Measurements from ENCODE around the gene AXIN1.
"Not testable (repeated sequence)": the region's sequence is repeated elsewhere in the genome, so short reads cannot be mapped to it uniquely, and the experiment has no call there.

Gene AXIN1

DNA sequence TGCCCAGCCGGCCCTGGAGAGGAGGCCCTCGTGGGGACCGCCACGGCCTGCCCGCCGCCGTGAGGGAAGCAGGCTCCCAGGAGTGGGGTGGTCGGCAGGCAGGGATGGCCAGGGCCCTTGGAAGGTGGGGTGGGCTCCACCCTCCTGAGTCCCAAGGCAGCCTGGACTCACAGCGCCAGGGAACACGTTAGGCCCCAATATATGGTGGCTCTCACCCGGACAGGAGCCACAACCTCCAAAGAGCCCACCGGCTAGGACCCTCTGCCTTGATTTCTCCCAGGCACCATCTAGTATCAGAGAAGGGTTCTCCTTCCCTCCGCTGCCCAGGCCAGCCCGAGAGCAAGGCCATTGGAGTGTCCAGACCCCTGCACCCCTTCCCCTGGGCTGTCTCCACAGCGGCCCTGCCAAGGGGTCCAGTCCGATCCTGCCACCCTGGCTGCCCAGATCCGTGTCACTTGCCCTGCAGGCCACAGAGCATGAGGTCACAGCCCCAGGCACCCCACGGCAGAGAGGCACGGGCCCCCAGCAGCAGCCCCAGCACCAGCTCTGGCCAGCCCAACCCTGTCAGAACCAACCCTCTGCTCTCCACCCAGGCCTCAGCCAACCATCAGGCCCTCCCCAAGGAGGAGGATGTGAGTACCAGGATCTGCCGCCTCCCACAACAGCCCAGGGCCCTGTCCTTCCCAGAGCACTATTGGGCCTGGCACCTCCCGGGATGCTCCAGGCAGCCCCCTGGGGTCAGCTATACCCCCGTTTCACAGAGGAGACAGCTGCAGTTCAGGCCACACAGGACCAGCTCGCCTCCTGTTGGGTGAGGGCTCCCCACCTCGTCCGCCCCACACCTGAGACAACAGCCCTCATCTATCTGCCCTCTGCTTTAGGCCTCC is 1.1 kb upstream of the AXIN1 start:
- no peak for DNase-seq

DNA sequence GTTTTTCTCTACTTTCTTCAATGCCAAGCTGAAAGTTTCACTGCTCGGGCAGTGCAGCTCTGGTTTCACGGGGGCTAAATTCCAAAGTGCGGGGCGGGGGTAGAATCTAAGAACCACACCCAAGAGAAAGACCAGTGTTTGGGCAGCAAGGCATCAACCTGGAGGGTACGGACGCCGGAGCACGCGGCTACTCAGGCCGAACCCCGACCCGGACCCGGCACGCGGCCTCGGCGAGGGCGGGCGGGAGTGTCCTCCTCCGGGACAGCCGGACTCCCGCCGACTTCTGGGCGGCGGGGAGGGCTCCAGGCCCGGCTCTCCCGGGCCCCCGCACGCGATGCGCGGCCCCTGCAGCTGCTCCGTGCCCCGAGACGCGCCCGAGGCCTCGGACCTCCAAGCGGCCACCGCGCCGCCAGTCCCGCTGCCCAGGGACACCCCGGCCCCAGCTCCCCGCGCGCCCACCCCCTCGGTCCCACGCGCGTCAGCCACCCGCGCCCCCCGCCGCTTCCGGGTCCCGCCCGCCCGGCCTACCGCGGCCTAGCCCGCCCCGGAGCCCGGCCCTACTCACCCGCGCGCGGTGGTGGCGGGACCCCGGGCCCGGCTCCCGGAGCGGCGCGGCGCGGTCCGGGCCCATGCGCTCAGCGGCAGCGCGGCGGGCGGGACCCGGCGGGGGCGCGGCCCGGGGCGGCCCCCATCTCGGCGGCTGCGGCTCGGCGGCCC is 561 bp downstream of the AXIN1 start:
- DNase-seq = no peak

DNA sequence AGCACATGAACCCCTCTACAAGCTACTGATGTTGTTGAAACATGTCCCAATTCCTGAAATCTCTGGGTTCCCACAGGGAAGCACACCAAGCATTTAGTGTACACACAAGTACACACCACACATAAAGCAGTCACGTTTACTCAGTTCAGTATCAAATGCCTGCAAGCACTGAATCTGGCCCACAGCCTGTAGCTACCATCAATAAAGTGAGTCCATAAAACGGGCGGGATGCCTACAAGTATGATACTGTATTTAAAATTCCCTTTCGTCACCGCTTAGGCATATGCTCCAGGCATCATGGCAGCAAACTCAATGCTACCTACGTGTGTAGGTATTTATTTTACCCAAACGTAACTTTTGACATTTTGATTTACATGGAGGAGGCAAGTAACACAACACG is 2.3 kb downstream of the AXIN1 start:
- no peak for DNase-seq

DNA sequence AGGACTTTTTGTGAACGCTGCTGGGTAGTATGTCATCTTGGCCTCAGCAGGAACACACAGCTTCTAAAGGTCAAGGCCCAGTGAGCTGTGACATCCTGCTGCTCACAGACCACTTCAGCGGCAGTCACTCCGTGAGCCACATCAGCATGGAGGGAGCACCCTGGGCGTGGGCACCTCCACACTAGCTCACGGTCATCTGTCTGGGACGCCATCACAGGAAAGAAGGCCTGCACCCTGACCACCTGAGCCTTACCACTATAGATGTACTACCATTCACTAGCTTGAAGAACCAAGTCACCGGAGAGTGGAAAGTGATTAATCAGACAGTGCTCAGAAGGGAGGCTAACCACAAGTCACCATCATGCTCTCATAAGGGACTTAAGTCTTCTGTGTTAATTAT is 3.3 kb downstream of the AXIN1 start:
- no peak for DNase-seq

DNA sequence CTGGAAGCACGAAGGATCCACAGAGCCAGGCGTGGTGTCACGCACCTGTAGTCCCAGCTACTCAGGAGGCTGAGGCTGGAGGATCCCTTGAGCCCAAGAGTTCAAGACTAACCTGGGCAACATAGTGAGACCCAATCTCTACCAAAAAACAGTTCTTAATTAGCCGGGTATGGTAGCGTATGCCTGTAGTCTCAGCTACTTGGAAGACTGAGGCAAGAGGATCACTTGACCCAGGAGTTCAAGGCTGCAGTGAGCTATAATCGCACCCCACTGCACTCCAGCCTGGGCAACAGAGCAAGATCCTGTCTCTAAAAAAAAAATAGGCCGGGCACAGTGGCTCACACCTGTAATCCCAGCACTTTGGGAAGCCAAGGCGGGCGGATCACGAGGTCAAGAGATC is 4.0 kb downstream of the AXIN1 start:
- not testable (repeated sequence) for DNase-seq

DNA sequence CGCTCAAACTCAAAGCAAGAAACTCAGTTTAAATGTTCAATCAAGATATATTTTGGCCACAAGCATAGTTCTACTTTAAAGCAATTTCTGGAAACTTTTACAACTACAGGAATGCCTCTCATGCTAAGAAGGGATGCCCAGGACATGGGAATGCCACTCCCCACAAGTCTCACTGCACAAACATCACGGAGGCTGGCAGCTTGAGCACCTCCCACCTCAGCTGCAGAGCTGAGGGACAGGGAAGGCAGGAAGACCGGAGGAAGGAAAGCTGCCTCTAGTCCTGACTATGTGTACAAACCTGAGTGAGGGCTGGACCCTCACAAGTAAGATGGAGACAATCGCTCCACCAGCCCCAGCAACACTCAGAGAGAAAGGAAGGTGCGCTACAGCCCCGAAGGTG is 5.3 kb downstream of the AXIN1 start:
- no peak for DNase-seq

DNA sequence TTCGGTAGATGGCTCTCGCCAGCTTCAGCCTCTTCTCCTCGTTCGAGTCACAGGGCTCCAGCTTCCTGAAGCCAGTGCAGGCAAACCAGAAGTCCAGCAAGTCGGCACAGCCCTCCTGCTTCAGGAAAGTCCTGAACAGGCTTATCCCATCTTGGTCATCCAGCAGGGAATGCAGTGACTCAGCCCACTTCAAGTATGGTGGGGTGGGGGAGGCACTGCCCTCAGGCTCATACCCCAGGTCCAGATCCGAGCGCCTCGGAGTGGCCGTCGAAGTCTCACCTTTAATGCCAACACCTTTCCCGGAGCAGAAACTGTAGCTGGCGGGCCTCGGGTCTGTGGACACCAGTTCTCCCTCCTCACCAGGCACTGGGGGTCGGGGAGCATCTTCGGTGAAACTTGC is 5.9 kb downstream of the AXIN1 start:
- DNase-seq = no peak

DNA sequence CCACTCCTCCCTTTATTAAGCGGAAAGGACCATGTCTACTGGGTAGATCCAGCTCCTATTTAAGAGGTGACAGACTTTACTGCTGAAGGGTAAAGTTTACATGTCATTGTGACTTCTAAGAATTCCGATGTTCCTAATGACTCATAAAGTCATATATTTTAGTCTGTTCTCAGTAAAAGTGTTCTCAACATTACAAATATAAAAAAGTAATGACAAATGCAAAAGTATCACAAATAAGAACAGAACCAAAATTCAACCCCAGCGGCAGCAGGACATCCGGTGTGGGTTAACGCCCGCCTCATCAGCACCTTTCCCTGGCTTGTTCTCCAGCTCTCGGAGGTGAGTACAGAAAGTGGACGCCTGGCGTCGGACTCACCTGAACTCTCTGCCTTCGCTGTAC is 6.8 kb downstream of the AXIN1 start:
- no peak for DNase-seq

DNA sequence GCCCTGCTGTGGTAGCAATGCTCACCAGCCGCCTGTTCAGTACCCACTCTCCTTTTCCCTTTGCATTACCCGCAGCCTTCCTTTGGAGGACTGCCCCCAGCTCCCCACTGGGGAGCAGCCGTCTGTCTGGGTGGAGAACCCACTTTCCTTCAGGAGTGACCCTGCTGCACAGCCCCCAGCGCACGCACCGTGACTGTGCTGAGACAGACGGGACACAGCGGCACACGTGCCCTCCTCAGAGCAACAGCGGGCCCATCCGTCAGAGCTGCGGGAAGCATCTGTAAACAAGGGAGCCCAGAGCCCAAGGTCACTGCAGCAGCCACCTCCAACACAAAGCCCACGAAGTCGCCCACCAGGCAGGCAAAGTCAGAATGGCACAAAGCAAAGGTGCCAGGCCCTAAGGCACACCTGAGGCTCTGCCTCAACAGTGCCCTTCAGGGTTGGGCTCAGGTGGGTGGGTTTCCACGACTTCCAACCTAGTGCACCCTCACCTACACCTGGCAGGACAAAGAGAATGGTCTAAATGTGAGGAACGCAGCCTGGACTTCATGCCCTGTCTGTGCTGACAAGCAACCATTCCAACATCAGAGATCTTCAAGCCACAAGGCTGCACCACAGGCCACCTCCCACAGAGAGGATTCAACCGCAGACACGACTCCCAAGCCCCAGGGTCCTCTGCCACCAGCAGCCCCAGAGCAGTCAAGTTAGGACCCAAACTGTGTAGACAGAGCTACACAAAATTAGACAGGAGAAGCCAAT is 9.9 kb downstream of the AXIN1 start:
- DNase-seq = no peak

DNA sequence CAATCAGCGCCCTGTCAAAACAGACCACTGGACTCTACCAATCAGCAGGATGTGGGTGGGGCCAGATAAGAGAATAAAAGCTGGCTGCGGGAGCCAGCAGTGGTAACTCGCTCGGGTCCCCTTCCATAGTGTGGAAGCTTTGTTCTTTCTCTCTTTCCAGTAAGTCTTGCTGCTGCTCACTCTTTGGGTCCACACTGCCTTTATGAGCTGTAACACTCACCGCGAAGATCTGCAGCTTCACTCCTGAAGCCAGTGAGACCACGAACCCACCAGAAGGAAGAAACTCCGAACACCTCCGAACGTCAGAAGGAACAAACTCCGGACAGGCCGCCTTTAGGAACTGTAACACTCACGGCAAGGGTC is 10.6 kb downstream of the AXIN1 start:
- not testable (repeated sequence) for DNase-seq

DNA sequence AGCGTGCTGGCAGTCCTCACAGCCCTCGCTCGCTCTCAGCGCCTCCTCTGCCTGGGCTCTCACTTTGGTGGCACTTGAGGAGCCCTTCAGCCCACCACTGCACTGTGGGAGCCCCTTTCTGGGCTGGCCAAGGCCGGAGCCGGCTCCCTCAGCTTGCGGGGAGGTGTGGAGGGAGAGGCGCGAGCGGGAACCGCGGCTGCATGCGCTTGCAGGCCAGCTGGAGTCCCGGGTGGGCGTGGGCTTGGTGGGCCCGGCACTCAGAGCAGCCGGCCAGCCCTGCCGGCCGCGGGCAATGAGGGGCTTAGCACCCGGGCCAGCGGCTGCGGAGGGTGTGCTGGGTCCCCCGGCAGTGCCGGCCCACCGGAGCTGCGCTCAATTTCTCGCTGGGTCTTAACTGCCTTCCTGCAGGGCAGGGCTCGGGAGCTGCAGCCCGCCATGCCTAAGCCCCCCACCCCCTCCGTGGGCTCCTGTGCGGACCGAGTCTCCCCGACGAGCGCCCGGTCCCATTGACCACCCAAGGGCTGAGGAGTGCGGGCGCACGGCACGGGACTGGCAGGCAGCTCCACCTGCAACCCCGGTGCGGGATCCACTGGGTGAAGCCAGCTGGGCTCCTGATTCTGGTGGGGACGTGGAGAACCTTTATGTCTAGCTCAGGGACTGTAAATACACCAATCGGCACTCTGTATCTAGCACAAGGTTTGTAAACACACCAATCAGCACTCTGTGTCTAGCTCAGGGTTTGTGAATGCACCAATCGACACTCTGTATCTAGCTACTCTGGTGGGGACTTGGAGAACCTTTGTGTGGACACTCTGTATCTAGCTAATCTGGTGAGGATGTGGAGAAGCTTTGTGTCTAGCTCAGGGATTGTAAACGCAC is 11.2 kb downstream of the AXIN1 start:
- DNase-seq = not testable (repeated sequence)

DNA sequence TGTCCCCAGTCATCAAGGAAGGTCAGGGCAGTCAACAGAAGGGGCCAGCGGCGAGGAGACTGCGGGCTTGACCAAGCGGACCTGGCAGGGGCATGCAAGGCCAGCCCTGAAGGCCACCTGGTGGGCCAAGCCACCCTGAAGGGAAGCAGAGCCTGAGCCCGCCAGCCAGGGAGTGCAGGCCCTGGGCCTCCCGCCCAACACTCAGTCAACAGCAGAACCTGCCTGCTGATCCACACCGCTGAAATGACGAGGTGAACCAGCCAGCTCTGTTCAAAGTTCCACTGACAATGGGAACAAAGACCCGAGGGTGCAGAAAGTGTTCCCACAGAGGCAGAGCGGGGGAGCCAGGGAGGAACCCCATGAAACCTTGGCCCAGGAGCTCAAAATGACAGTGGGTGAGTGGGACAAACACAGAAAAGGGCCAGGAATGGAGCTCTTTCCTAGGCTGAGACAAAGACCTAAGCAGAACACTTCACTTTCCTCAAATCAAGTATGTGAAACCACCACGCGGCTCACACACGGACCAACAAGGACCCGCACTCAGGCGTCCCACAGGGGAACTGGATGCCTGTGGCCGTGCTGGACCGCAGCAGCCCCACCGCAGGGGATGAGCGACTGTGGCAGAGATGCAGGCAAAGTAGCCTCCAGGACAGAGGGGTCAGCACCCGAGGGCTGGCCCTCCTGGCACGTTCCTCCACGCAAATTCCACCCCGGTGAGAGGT is 12.0 kb downstream of the AXIN1 start:
- DNase-seq = no peak

DNA sequence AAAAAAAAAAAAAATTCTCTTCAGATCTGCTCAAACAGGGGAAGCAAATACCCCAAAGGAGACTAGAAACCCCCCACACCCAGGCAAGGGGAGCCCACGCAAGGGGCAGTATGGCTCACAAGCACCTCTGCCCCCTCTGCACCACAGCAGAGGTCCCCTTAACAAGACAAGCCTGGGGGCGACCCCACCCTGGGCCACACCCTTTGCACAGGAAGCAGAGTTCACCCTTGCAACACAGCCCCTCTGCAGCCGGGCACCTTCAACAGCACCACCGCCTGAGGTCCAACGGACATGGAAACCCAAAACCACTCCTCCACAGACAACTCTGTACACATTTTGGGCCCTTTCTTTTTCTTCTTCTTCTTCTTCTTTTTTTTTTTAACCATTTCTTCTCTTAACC is 12.8 kb downstream of the AXIN1 start:
- no peak for DNase-seq

DNA sequence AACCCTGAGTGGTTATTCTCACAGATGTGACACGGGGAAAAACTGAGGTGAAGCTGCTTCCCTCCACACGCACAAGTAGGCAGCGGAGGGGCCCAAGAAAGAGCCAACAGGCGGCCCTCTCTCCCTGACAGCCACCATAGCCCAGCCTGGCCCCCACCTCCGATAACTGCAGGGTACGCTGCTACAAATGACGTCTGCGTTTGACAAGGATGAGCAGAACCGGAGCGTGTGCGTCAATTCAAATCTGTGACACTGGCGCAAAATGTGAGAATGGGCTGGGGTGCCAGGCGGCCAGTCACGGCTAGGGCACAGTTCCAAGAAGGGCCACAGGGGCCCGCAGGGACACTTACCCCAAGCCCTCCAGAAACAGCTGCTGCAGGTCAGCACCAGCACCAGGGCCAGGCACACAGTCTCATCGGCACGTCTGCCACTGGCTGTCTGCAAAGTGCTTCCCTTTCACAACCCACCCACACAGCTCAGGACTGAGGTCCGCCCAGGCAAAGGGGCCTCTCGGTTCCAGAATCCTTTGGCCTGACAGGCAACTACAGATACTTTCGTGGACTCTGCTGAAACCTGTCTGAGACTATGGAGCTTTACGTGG is 14.4 kb downstream of the AXIN1 start:
- DNase-seq = no peak

DNA sequence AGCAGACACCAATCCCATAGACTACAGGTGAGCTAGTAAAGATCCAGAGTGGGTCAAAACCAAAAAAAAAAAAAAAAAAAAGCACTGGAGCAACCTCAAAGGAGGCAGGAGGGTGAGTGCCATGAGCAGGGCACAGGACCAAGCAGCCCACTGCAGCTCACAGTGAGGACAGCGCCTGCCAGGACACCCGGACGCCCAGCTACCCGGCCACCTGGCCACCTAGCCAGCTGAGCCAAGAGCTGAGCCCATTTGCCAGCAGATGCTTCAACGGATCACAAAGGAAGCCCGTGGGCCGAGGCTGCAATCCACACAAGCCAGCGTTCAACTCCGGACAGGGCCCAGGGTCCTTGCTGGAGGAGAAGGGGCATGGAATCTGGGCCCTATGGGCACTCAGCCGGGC is 15.1 kb downstream of the AXIN1 start:
- no peak for DNase-seq

DNA sequence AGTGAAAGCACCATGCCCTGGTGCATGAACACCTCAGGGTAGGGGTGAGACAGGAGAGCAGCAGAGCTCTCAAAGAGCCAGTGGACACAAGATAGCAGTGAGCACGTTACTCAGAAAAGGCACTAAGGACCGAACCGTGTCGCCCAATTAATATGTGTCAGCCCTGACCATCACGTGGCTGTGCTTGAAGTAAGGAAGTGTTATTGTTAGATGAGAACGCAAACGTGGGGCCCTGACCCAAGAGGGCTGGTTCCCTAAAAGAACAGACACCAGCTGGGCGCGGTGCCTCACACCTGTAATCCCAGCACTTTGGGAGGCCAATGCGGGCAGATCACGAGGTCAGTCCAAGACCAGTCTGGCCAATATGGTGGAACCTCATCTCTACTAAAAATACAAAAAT is 16.3 kb downstream of the AXIN1 start:
- DNase-seq = no peak

DNA sequence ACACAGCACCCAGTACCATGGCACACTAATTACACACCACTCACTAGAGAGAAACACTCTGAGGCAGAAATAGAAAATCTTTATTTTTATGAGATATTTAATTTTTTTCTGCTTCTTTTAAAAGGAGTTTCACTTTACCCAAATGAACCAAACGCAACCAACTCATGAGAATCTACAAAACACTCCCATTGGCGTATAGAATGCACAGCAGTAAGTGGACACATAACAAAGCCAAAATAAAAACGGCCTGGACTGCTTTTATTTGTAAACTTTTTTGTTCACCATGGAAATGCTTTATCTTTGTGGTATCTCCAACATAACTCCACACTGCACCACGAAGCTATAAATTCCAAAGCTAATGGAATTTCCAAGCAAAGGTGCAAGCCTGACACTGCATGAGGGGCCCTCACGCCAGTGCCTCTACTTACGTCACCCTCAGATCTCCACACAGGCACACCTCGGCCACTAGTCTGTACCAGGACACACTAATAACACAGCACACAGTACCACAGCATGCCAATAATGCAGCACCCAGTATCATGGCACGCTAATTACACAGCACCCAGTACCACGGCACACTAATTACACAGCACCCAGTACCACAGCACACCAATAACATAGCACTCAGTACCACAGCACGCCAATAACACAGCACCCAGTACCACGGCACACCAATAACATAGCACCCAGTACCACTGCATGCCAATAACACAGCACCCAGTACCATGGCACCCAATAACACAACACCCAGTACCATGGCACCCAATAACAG is 17.5 kb downstream of the AXIN1 start:
- not testable (repeated sequence) for DNase-seq

DNA sequence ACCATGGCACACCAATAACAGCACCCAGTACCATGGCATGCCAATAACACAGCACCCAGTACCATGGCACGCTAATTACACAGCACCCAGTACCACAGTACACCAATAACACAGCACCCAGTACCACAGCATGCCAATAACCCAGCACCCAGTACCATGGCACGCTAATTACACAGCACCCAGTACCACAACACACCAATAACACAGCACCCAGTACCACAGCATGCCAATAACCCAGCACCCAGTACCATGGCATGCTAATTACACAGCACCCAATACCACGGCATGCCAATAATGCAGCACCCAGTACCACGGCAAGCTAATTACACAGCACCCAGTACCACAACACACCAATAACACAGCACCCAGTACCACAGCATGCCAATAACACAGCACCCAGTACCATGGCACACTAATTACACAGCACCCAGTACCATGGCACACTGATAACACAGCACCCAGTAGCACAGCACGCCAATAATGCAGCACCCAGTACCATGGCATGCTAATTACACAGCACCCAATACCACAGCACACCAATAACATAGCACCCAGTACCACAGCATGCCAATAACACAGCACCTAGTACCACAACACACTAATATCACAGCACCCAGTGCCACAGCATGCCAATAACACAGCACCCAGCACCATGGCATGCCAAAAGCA is 18.2 kb downstream of the AXIN1 start:
- DNase-seq = not testable (repeated sequence)

DNA sequence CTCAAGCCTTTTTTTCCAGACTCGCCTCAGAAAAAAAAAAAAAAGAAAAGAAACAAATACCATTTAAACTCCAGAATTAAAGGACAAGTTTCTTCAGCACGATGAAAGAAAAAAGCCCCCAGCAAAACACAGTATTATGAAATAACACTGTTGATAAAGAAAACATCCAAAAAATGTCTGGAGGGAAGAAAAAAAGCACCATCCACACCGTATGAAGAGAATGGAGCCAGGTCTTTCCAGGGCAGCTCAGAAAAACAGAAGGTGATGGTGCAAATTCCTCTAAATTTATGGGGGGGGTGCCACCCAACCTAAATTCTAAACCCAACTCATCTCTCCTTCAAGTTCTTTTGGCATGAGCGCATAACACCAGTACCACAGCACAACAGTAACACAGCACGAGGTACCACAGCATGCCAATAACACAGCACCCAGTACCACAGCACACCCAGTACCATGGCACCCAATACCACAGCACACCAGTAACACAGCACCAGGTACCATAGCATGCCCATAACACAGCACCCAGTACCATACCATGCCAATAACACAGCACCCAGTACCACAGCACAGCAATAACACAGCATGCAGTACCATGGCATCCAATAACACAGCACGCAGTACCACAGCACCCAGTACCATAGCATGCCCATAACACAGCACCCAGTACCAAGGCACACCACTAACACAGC is 19.0 kb downstream of the AXIN1 start:
- no peak for DNase-seq
